ENCODE results near the gene TRIM71.

The TRIM71 gene

DNA sequence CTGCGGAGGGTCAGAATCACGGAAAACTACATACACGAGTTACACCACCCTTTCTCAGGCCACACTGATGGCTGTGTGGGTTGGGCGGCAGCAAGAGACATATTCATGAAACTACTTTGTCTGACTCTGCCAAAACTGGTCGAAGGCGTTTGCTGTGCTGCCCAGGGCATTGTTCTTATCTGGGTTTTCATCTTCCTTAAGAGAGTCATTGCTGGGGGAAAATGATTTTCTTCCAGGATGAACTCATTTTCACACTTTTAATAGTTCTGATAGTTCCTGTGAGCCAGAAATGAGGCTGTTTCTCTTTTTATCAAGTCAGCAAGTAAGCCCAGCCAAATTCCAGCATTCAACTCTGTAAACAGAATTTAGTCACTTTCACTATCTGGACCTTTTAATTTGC lies 47.6 kb downstream of the TRIM71 start:
- no peaks in the 10 kb centered on the region for H3K36me3 Mint-ChIP-seq (ENCODE audit: insufficient read depth)
- DNase-seq (ENCODE audit: low spot score in 2 of 2) (no peak), ATAC-seq (replicated peaks; ENCODE audit: extremely low read depth, poor library complexity, severe bottlenecking) (no peak)
- H3K27ac Mint-ChIP-seq (ENCODE audit: low read depth): no peak overlapping the region
- no peak overlapping the region for H3K4me3 Mint-ChIP-seq
- H3K27me3 Mint-ChIP-seq: no peaks in the 10 kb centered on the region
- no peaks in the 10 kb centered on the region for H3K4me1 Mint-ChIP-seq
- no peaks in the 10 kb centered on the region for H3K9me3 Mint-ChIP-seq

DNA sequence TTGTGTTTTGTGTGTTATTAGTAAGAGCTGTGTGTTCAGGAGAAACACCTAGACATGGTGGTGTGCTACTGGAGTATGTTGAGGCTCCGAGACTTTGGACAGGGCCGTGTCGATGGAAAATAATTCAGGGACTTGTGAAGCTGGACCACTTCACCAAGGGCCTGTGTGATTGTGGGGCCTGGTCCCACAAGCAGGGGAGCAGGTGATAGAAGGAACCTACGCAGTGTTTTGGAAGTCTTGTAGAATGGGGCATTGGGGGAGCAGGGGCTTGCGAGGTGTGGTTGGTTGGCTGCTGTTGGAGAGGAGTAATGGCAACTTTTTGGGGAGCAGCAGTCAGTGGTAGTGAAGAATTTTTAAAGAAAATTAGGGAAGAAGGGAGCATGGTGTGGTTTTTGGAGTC lies 48.7 kb downstream of the TRIM71 start:
- Mint-ChIP-seq H3K27me3 (no peaks in the 10 kb centered on the region), H3K9me3 (no peaks in the 10 kb centered on the region)
- ATAC-seq (replicated peaks; ENCODE audit: extremely low read depth, poor library complexity, severe bottlenecking): no peak

DNA sequence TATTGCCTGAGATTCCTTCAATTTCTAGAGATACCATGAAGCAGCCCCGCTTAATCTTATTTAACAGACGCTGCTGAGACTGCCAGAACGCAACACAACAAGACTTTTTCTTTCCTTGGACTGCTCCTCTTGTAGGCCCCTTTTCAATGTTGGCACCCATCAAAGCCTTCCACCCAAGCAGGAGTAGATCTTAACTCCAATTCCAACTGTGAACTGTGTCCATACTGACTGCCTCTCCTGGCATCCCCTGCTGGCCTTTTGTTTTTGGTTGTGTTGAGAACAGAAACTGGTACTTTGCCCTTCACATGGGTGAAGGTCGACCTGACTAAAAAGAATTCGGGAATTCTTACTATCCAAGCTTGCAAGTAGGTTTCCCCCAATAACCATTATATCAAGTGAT lies 50.2 kb downstream of the TRIM71 start:
- Mint-ChIP-seq H3K27me3 (no peaks in the 10 kb centered on the region), H3K4me3 (no peak overlapping the region), H3K4me1 (no peaks in the 10 kb centered on the region), H3K36me3 (ENCODE audit: insufficient read depth) (no peaks in the 10 kb centered on the region), H3K9me3 (no peaks in the 10 kb centered on the region), H3K27ac (ENCODE audit: low read depth) (no peak overlapping the region)
- no peak for ATAC-seq (replicated peaks; ENCODE audit: extremely low read depth, poor library complexity, severe bottlenecking)
- DNase-seq (ENCODE audit: low spot score in 2 of 2): no peak

More for the DNA sequence above, 48.7 kb downstream of the TRIM71 start:
- H3K36me3 Mint-ChIP-seq (ENCODE audit: insufficient read depth): no peaks in the 10 kb centered on the region
- no peaks in the 10 kb centered on the region for H3K4me1 Mint-ChIP-seq
- H3K27ac Mint-ChIP-seq (ENCODE audit: low read depth): no peak overlapping the region
- H3K4me3 Mint-ChIP-seq: no peak overlapping the region
- DNase-seq (ENCODE audit: low spot score in 2 of 2): no peak

DNA sequence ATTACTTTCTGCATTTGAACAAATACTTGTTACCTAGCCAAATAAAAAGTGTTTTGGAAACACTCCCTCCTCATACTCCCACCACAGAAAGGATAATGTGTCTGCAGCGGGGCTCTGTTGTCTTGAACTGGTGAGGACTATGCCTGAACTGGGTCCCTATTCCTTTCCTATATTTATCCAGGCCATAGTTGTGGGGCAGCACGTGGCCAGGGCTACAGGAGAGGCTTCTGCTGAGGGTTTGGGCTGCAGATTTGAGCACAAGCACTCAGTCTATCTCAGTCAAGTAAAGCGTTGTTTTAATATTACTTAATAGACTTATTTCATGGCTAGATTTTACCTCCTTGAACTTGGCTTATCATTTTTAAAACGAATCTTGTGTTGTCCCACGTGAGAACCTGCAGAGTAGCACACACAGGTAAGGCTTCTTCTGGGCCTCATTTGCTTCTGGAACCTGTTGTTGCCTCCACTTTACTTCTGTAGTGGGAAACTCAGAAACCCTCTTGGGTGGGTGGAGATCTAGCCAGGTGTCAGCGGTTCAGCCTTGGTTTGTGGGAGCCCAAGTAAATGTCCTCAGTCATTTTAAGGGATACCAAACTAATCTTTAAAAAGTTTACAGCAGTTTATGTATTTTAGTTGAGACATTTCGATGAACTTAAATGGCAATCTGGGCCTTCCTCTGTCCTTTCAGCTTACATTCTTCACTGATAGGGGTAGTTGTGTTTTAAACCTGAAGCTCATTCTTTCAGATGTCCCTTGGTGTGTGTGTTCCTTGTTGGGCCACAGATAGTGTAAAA lies 51.1 kb downstream of the TRIM71 start:
- Mint-ChIP-seq H3K4me1 (no peaks in the 10 kb centered on the region), H3K36me3 (ENCODE audit: insufficient read depth) (no peaks in the 10 kb centered on the region), H3K27me3 (no peaks in the 10 kb centered on the region), H3K4me3 (no peak overlapping the region), H3K9me3 (no peaks in the 10 kb centered on the region), H3K27ac (ENCODE audit: low read depth) (no peak overlapping the region)
- DNase-seq (ENCODE audit: low spot score in 2 of 2) (no peak), ATAC-seq (replicated peaks; ENCODE audit: extremely low read depth, poor library complexity, severe bottlenecking) (no peak)

DNA sequence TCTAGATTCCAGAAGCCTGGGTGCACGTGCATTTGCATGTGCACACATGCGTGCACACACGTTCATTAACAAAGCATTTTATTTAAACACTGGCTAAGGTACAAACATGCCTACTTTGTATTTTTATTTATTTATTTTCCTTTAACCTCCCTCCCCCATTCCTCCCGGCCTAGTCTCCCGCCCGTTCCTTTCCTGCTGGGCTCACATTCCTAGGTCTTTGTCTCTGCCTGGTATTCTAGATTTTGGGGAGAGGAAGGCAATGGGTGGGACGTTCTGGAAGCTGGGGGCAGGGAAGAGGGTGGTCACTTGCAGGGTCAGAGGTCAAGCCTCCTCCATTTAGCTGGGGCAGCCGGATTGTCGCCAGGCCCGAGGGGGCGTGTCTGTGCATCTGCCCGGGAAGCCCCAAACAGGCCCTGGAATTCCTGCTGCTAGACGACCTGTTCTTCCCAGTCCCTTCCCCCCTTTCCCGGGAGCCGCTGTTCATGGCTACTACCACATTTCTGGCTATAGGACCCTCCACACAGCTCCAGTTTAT lies 51.8 kb downstream of the TRIM71 start:
- Mint-ChIP-seq H3K4me3 (no peak overlapping the region), H3K36me3 (ENCODE audit: insufficient read depth) (peaks cover 2% of the 10 kb centered on the region), H3K27ac (ENCODE audit: low read depth) (no peak overlapping the region), H3K27me3 (no peaks in the 10 kb centered on the region), H3K4me1 (no peaks in the 10 kb centered on the region), H3K9me3 (no peaks in the 10 kb centered on the region)
- DNase-seq (ENCODE audit: low spot score in 2 of 2): no peak
- no peak for ATAC-seq (replicated peaks; ENCODE audit: extremely low read depth, poor library complexity, severe bottlenecking)

DNA sequence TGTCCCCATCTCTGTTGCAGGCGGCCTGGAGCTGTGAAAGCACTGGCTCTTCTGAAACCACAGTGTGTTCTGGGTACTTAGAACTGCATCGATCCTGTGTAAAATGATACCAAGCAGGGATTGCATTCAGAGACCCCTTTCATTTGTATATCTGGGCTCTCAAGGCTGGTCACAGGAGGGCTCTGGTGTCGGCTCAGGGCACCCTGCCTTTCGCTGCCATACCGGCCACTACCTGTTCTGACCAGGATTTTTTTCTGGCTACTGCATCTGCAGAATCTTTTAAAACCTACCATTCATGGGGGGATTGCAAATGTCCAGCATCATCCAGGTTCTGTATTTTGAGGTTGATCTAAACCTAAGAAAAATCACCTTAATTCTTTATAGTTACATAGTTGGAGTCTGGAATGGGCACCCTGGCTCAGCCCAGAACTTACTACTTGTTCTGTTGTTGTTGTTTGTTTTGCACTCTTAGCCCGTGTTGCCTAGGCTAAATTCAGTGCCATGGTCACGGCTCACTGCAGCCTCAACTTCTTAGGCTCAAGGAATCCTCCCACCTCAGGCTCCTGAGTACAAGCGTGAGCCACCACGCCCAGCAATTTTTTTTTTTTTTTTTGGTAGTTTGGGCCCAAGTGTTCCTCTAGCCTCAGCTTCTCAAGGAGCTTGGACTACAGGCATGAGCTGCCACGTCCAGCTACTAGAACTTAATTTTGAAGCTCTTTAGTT lies 52.7 kb downstream of the TRIM71 start:
- peaks cover 2% of the 10 kb centered on the region for H3K36me3 Mint-ChIP-seq (ENCODE audit: insufficient read depth)
- no peak overlapping the region for H3K27ac Mint-ChIP-seq (ENCODE audit: low read depth)
- H3K9me3 Mint-ChIP-seq: no peaks in the 10 kb centered on the region
- no peaks in the 10 kb centered on the region for H3K4me1 Mint-ChIP-seq
- DNase-seq (ENCODE audit: low spot score in 2 of 2) (no peak), ATAC-seq (replicated peaks; ENCODE audit: extremely low read depth, poor library complexity, severe bottlenecking) (no peak)
- H3K4me3 Mint-ChIP-seq: no peak overlapping the region
- no peaks in the 10 kb centered on the region for H3K27me3 Mint-ChIP-seq

DNA sequence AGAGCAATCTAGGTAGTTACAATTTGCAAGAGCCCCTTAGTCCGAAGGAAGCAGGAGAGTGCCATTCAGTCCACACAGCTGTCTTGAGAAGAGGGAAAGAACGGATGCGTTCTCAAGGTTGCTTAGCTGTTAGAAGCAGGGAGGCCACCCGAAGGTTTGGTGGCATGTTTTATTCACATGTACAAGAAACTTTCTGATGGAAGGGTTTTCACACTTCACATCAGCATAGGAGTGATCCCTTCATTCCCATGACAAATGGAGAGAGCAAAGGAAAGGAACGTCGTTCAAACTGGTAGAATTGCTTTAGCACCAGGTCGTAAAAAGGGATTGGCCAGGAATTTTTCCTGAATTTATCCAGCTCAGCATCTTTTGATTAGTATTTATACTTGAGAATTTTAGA lies 53.5 kb downstream of the TRIM71 start:
- peaks cover 7% of the 10 kb centered on the region for H3K27me3 Mint-ChIP-seq
- no peak for DNase-seq (ENCODE audit: low spot score in 2 of 2)
- no peaks in the 10 kb centered on the region for H3K4me1 Mint-ChIP-seq
- ATAC-seq (replicated peaks; ENCODE audit: extremely low read depth, poor library complexity, severe bottlenecking): no peak
- no peaks in the 10 kb centered on the region for H3K9me3 Mint-ChIP-seq
- peaks cover 2% of the 10 kb centered on the region for H3K36me3 Mint-ChIP-seq (ENCODE audit: insufficient read depth)
- H3K27ac Mint-ChIP-seq (ENCODE audit: low read depth): no peak overlapping the region
- H3K4me3 Mint-ChIP-seq: no peak overlapping the region

DNA sequence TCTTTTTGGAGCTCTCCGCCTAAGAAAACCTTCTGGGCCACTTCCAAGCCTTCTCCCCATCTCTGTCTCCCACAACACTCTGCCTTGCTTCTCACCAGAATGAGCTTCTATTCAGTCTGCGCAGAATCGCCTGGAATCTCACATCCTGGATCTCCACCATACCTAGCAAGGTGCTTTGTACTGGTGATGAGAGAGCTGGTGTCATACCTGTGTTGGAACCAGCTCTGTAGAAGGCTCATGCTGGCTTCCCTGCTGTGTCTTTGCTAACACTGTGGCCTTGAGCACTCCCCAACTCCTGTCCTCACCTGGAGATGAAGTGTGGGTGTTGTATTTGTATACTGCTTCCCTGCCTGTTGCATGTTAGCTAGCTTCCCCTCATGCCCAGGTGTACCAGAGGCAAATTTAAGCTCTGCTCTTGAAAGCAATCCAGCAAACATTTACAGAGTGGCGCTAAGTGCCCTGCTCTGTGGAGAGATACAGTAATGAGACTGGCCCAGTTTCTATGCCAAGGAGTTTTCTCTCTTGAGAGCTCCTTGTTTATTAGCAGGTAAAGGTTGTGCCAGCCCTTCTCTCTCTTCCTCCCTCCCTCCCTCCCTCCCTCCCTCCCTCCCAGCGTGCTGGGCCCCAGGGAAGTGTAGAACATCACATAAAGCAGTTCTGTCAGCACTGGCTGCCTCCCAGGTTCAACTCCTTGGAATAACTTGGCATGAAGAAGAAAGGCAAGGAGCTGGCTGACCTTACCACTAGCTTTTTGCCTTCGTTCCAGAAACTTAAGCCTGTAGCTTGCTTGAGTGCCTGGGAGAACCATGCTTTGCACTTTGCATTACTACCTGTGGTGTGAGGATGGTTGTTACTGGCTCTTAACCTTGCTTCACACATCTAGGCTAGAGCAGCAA lies 54.9 kb downstream of the TRIM71 start:
- Mint-ChIP-seq H3K27me3 (peaks cover 15% of the 10 kb centered on the region), H3K9me3 (no peaks in the 10 kb centered on the region), H3K4me1 (no peaks in the 10 kb centered on the region), H3K36me3 (ENCODE audit: insufficient read depth) (peaks cover 2% of the 10 kb centered on the region), H3K27ac (ENCODE audit: low read depth) (no peak overlapping the region), H3K4me3 (no peak overlapping the region)
- ATAC-seq (replicated peaks; ENCODE audit: extremely low read depth, poor library complexity, severe bottlenecking) (no peak), DNase-seq (ENCODE audit: low spot score in 2 of 2) (no peak)

DNA sequence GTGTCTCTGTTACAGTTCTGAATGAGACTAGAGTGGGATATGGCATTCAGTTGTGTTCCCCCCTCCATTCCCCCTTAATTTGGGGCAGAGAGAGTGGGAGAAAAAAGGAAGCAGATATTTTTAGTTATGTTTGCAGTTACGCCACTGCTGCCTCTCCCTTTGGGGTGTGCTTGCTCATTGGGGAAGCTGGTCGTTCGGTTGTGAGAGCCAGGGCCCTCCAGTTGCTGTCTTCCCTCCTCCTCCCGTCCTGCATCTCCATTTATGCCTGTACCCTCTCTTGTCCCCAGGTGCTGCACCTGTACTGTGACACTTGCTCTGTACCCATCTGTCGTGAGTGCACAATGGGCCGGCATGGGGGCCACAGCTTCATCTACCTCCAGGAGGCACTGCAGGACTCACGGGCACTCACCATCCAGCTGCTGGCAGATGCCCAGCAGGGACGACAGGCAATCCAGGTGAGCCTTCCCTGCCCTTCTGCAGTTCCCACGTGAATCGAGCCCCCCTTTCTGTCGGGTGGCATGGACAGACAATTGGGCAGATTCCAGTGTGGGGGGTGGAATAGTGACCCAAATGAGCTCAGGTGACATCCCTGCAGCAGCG lies 55.8 kb downstream of the TRIM71 start:
- no peak for ATAC-seq (replicated peaks; ENCODE audit: extremely low read depth, poor library complexity, severe bottlenecking)
- no peak overlapping the region for H3K27ac Mint-ChIP-seq (ENCODE audit: low read depth)
- no peaks in the 10 kb centered on the region for H3K9me3 Mint-ChIP-seq
- H3K4me3 Mint-ChIP-seq: no peak overlapping the region
- H3K4me1 Mint-ChIP-seq: no peaks in the 10 kb centered on the region
- H3K36me3 Mint-ChIP-seq (ENCODE audit: insufficient read depth): peaks cover 2% of the 10 kb centered on the region
- DNase-seq (ENCODE audit: low spot score in 2 of 2): no peak
- H3K27me3 Mint-ChIP-seq: peaks cover 20% of the 10 kb centered on the region

DNA sequence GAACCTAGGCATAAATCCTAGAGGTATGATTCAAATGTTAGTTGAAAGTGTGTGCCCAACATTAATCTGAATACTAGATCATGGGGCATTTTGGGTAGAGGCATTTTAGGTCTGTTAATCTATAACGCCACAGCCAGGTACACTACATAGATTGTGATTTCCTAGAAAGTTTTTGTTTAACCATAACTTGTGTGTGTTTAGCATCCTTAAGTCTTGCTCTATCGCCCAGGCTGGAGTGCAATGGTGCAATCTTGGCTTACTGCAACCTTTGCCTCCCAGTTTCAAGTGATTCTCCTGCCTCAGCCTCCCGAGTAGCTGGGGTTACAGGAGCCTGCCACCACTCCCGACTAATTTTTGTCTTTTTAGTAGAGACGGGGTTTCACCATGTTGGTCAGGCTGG lies 59.1 kb downstream of the TRIM71 start:
- Mint-ChIP-seq H3K27ac (ENCODE audit: low read depth) (no peak overlapping the region), H3K36me3 (ENCODE audit: insufficient read depth) (peaks cover 2% of the 10 kb centered on the region), H3K4me3 (no peak overlapping the region), H3K4me1 (no peaks in the 10 kb centered on the region), H3K9me3 (no peaks in the 10 kb centered on the region), H3K27me3 (peaks cover 20% of the 10 kb centered on the region)
- ATAC-seq (replicated peaks; ENCODE audit: extremely low read depth, poor library complexity, severe bottlenecking) (no peak), DNase-seq (ENCODE audit: low spot score in 2 of 2) (no peak)

DNA sequence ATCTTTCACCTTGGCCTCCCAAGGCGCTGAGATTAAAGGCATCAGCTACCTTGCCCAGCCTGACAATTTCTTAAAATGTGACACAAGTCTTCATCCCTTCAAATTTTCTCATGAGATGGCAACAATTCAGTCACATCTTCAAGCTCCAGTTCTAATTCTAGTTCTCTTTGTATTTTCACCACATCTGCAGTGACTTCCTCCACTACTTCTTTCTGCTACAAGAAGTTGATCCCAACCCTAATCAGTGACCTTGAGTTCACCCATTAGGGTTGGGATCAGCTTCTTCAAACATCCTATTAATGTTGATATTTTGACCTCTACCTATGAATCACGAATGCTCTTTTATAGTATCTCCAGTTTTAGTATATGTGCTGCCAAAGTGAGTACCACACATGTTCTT lies 59.8 kb downstream of the TRIM71 start:
- Mint-ChIP-seq H3K9me3 (no peaks in the 10 kb centered on the region), H3K4me1 (peaks cover 2% of the 10 kb centered on the region)
- DNase-seq (ENCODE audit: low spot score in 2 of 2): no peak

DNA sequence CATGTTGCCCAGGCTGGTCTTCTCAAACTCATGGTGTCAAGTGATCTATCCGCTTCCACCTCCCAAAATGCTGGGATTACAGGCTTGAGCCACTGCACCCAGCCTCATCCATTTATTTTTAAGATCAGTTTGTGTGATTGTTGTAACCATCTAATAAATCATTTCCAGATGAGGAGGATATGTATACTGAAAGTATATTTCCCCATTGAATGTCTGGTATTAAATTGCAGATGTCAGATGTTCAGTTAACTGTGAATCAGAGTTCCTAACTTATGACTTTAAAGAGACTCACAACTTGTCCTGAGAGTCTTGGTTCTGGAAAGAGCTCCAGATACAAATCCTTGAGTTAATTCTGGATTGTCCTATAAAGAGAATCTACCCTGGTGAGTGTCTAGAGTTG lies 62.4 kb downstream of the TRIM71 start:
- no peak for DNase-seq (ENCODE audit: low spot score in 2 of 2)
- Mint-ChIP-seq H3K36me3 (ENCODE audit: insufficient read depth) (no peaks in the 10 kb centered on the region), H3K4me3 (no peak overlapping the region), H3K27me3 (peaks cover 20% of the 10 kb centered on the region), H3K4me1 (peaks cover 15% of the 10 kb centered on the region), H3K9me3 (no peaks in the 10 kb centered on the region), H3K27ac (ENCODE audit: low read depth) (no peak overlapping the region)
- no peak for ATAC-seq (replicated peaks; ENCODE audit: extremely low read depth, poor library complexity, severe bottlenecking)

More for the DNA sequence above, 59.8 kb downstream of the TRIM71 start:
- peaks cover 20% of the 10 kb centered on the region for H3K27me3 Mint-ChIP-seq
- no peak for ATAC-seq (replicated peaks; ENCODE audit: extremely low read depth, poor library complexity, severe bottlenecking)
- no peak overlapping the region for H3K27ac Mint-ChIP-seq (ENCODE audit: low read depth)
- no peak overlapping the region for H3K4me3 Mint-ChIP-seq
- H3K36me3 Mint-ChIP-seq (ENCODE audit: insufficient read depth): peaks cover 2% of the 10 kb centered on the region
